AG09309 (cell line): ENCODE results near the gene ZNF281.

ENCODE experiments used
- DNase-seq: peaks from one replicate; pipeline ENCODE4 v3.0.0-alpha.2; 2010; ENCODE audit warnings: low read depth
- H3K4me3 ChIP-seq: 2 replicates; pipeline ENCODE4 v1.5.1; 2011; ENCODE audit warnings: mild to moderate bottlenecking, low read depth, low read length, moderate library complexity; ENCODE audit not compliant: control insufficient read depth
- TF ChIP-seq, protein P1 (sequence below): IDR thresholded peaks from 2 replicates; pipeline ENCODE4 v1.5.1; 2011; ENCODE audit warnings: mild to moderate bottlenecking, low read depth, low read length, inconsistent platforms; ENCODE audit not compliant: insufficient read depth, control insufficient read depth; ENCODE audit errors: missing control alignments

ZNF281 gene

DNA sequence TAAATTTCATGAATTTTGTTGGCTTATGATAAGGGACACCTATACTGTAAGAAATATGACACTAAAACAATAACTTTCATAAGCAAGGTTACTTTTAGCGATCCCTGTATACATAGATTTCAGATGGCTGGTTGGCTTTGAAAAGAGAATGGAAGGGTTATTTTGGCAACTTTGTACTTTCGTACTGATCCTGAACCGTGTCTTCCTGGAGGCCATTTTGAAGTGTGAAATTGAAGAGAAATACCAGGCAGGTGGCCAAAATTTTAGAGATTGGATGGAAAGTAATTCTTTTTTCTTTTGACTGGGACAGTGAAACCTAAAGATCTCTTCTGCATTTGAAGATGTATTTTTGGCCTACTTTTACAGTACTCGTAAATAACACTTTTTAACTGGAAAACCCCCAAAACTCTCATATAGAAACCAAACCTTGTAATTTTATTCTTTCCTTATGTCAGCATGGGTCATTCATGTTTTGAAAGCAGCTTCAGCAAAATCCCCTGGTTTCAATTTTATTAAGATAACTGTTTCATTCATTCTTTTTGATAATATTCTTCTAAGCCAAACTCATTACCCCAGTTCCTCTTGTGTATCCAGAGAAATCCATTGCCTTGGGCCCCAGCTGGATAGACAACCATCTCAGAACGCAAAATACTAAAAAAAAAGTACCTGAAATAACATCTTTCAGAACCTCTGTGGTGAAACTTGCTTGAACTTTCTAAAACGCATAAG is 38.4 kb upstream of the ZNF281 start:
- H3K4me3 ChIP-seq = no peak overlapping the region
- TF ChIP-seq, protein P1, sequence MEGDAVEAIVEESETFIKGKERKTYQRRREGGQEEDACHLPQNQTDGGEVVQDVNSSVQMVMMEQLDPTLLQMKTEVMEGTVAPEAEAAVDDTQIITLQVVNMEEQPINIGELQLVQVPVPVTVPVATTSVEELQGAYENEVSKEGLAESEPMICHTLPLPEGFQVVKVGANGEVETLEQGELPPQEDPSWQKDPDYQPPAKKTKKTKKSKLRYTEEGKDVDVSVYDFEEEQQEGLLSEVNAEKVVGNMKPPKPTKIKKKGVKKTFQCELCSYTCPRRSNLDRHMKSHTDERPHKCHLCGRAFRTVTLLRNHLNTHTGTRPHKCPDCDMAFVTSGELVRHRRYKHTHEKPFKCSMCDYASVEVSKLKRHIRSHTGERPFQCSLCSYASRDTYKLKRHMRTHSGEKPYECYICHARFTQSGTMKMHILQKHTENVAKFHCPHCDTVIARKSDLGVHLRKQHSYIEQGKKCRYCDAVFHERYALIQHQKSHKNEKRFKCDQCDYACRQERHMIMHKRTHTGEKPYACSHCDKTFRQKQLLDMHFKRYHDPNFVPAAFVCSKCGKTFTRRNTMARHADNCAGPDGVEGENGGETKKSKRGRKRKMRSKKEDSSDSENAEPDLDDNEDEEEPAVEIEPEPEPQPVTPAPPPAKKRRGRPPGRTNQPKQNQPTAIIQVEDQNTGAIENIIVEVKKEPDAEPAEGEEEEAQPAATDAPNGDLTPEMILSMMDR = no peak
- no peak for DNase-seq

GRCh38 chr1:200445213-200445612 is 35.4 kb upstream of the ZNF281 start:
- TF ChIP-seq, protein P1 = no peak
- H3K4me3 ChIP-seq = no peak overlapping the region
- DNase-seq = peak; percentile 25

- H3K4me3 ChIP-seq = no peak overlapping the region
- TF ChIP-seq, protein P1 = no peak
- no peak for DNase-seq
Measured at GRCh38 chr1:200444478-200444877, 34.6 kb upstream of the ZNF281 start.

GRCh38 chr1:200443860-200444259 is 34.0 kb upstream of the ZNF281 start:
- DNase-seq = no peak
- no peak overlapping the region for H3K4me3 ChIP-seq
- TF ChIP-seq, protein P1 = no peak

DNA sequence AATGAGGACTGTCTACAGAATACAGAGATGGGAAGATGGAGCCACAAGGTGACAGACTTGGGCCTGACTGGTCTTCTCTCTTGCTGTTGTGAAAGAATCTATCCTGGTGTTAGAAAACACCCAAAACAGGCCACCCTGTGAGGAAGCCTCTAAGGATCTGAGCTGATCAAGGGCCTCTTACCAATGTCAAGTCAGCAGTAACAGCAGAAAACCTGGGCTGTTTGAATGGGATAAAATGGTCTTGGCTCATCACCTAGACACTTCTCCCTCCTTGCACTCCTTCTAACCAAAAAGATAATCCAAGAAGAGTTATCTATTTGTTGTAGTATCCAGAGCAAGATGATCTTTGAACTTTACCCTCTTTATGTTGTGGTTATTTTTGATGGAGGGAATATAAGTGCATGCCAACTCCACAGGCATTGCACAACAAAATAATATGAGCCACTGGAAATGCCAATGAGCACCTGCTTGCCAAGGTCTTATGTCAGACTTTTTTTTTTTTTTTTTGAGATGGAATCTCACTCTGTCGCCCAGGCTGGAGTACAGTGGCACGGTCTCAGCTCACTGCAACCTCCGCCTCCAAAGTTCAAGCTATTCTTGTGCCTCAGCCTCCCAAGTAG is 32.8 kb upstream of the ZNF281 start:
- TF ChIP-seq, protein P1 = no peak
- no peak for DNase-seq
- no peak overlapping the region for H3K4me3 ChIP-seq

DNA sequence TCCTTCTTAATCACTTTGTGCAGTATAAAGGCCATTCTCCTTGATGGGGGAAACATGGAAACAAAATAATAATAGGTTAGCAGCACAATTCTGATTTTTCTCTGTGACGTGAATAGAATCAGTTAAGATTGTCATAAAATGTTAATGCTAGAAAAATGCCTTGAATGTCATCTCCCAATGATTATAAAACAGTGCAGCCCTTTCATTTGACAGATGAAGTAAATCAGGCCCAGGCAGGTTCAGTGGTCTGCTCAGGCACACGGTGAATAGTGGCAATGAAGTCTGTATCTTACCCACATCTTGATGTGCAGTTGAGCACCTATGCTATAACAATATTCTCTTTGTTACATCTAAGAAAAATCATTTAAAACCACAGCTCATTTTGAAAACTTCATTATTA is 32.2 kb upstream of the ZNF281 start:
- TF ChIP-seq, protein P1 = no peak
- no peak overlapping the region for H3K4me3 ChIP-seq
- DNase-seq = no peak
